H4 (cell line): ENCODE results near the gene BDH2. TPM values are rescaled to one million over a fixed set of nuclear protein-coding genes. Genes with fewer than 3 reads are reported as not detected.

ENCODE experiments used
- DNase-seq: peaks from one replicate; pipeline ENCODE4 v3.0.0-alpha.2; 2015; ENCODE audit warnings: low spot score
- total RNA-seq: library from RNA; depleted of rRNA; stranded (reverse); fragments of >200 nt; shearing (Covaris generic); gene quantifications from 2 replicates; pipeline ENCODE4 v1.2.3, GENCODE V29; 2014; rRNA removed

Gene BDH2
- total RNA-seq, 1 experiment from 2014 or later, result 49.3 TPM

- DNase-seq, result no peak
Observed at GRCh38 chr4:103029300-103029699, 70.3 kb downstream of the BDH2 start.

Other genes starting within 250 kb of the BDH2 start
- gene CISD2, start 230.8 kb downstream of the BDH2 start, total RNA-seq, result 58.9 and 69.2 TPM in 2 replicates
- gene SLC9B1, start 80.1 kb downstream of the BDH2 start, total RNA-seq, result not detected in 2 replicates
- 13.5 and 13.8 TPM in 2 replicates for gene SLC9B2, start 23.1 kb downstream of the BDH2 start, total RNA-seq
- 14.8 and 17.0 TPM in 2 replicates for gene CENPE, start 98.5 kb upstream of the BDH2 start, total RNA-seq